Medulla oblongata (tissue), 1 donor: ENCODE results near the gene TUBGCP2.

ENCODE experiments used
- DNase-seq: peaks from one replicate; pipeline ENCODE4 v3.0.0-alpha.2; 2015; ENCODE audit errors: extremely low spot score

Gene TUBGCP2

GRCh38 chr10:133306097-133306476, 2.6 kb downstream of the TUBGCP2 start:
- DNase-seq, result no peak

- DNase-seq, result no peak
Observed at GRCh38 chr10:133303206-133303605, 5.5 kb downstream of the TUBGCP2 start.

- no peak for DNase-seq
Observed at GRCh38 chr10:133302230-133302629, 6.4 kb downstream of the TUBGCP2 start.

GRCh38 chr10:133299738-133300137, 8.9 kb downstream of the TUBGCP2 start:
- DNase-seq, result no peak

- no peak for DNase-seq
Observed at GRCh38 chr10:133299224-133299623, 9.4 kb downstream of the TUBGCP2 start.

DNA sequence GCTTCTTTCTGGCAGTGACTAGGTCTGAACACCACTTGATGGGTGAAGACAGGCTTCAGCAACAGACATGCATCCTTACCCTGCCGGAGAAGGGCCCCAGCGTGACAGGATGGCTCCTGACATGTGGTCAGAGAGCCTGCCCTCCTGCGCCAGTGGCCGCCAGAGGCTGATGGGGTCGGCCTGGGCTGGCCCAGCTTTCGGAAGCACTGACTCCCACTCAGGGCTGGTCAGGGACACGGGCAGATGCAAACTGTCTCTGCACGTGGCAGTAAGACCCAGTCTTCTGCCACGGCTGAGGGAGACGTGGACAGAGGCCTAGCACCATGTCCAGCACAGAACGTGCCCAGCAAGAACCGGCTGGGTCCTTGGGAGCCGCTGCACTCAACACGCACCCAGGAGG, 10.2 kb downstream of the TUBGCP2 start:
- DNase-seq, result no peak

DNA sequence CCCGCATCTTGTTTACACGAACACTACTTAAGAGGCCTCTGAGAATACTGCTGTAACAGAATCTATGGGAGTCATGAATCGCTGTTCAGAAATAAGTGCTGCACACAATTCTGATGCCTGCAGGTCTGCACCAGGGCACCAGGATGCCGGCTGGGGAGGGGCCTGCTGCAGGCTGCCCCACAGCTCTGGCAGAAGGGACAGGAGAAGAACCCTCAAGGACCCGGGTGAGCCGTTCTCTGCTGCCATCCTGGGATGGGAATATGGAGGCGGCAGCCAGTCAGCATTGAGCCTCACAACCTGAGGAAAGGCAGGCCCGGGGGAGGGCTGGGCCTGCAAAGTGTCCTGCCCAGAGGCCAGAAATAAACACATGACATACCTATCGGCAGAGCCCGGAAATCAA, 11.2 kb downstream of the TUBGCP2 start:
- DNase-seq, result no peak

GRCh38 chr10:133295426-133296320, 13.0 kb downstream of the TUBGCP2 start:
- DNase-seq, result no peak

DNA sequence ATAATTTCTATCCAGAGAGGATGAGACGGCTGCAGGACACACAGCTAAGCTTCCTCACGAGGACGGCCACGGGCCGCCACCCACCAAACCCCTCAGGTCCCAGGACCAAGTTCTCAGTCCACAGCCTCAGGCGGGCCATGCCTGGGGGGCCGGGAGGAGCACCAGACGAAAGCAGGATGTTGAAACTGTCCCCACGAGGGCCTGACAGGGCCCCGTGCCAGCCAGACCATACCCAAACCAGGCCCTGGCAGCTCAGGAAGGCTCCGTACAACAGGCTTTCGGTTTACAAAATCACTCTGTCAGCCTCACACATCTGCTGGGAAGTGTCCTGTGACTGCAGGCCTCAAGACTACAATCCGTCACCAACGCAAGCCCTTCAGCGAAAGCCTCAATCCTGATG, 14.5 kb downstream of the TUBGCP2 start:
- peak; percentile 70 for DNase-seq

DNA sequence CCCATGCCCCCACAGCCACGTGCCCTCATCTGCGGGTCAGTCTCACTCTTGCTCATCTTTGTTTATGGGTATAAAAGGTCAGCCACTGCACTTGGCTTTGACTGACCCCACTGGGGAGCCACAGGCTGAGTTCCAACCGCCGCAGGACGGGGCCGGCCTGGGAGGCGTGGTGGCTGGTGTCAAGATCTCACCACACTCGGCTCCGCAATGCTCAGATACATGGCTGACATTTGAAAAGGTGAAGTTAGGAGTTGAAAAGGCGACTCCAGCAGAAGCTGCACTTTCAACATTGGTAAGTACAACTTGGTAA, 14.9 kb downstream of the TUBGCP2 start:
- DNase-seq, result no peak

GRCh38 chr10:133292919-133293809, 15.5 kb downstream of the TUBGCP2 start:
- no peak for DNase-seq

DNA sequence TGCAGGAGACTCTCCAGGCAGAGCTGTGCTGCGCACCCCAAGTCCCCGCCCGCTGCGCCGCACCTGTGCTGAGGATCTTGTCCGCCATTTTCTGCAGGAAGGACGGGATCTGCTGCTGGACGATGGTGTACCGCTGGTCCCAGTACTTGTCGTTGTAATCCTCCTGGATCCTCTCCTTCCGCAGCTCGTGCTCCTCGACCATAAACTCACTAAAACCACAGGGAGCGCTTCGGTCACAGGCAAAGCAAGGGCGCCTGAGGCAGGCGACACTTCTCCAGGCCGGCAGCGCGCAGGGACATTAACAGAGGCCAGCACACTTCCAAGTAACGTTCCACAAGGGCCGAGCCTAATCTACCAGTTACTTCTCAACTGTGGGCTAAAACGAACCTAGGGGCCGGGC, 18.9 kb downstream of the TUBGCP2 start:
- DNase-seq, result no peak

DNA sequence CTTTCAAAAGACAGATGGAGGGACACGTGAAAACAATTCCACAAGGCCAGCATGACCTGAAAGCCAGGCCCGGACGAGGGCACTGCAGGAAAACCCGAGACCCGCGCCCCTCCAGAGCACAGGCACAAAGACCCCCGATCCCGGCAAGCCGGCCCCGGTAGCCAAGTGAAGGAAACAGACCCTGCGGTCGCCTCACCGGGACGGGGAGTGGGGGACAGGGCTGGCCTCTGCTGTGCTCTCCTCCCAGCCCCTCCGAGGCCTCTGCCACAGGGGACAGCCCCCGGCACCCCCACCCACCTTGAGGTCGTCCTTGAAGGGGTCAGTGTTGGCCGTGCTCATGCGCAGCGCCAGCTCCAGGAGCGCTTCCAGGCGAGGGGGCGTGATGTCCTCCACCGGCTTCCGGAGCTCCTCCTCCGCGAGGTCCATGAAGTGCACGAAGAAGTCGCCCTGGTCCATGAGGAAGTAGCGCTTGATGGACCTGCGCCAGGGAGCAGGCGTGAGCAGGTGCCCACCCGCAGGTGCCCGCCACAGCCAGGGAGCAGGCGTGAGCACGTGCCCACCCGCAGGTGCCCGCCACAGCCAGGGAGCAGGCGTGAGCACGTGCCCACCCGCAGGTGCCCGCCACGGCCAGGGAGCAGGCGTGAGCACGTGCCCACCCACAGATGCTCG, 20.7 kb downstream of the TUBGCP2 start:
- no peak for DNase-seq

GRCh38 chr10:133286366-133286765, 22.3 kb downstream of the TUBGCP2 start:
- no peak for DNase-seq

DNA sequence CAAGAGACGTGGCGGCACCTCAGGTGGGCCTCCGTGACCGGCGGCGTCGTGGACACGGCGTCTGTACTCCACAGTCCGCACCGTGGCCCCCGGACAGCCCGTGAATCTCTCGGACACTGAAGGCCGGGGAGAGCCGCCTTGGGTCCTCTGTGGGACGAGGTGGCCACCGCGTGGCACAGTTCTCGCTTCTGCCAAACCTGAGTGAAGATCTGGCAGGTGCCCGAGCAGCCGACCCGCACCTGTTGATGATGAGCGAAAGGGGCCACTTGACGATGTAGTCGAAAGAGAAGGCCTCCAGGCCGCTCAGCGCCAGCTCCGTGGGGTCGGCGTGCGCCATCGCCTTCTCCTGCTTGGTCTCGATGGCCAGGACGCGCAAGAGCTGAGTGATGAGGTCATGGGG, 23.5 kb downstream of the TUBGCP2 start:
- DNase-seq, result no peak

- no peak for DNase-seq
Observed at GRCh38 chr10:133283931-133284330, 24.7 kb downstream of the TUBGCP2 start.

GRCh38 chr10:133282846-133283390, 25.8 kb downstream of the TUBGCP2 start:
- DNase-seq, result no peak

DNA sequence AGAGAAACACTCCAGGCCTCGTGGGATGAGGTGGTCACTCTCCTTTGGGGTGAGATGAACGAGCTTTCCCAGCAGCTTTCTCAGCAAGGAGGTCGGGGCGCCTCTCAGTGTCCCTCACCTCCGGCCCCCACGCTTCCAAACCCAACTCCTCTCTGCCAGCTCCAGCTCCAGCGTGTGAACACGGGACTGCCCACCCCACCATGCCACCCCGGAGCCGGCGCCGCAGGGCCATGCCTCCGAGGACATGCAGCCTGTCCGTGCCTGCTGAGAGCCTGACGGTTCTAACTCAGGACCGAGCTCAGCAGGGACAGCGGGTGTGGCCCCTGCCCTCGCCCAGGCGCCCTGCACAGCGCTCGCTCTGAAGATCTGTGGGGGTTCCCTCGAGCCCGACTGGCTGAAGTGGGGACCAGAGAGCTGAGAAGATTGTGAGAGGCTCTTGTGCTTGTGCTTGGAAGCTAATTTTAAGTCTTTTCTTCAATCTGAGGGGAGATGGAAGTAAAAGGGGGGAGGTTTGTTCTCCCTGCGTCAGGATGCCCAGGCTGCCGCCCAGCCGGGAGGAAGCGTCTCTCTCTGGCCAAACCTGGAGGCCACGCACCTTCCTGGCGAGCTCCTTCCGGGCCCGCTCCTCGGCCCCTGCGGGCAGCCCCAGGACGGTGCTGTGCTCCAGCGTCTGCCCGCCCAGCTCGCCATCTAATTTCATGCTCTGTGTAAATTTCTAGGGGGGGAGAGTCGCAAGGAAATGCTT, 26.9 kb downstream of the TUBGCP2 start:
- no peak for DNase-seq

GRCh38 chr10:133281084-133281483, 27.6 kb downstream of the TUBGCP2 start:
- no peak for DNase-seq

GRCh38 chr10:133280391-133281059, 28.1 kb downstream of the TUBGCP2 start:
- DNase-seq, result no peak
